Uterus (tissue), 2 donors: Measurements from ENCODE around the gene RBBP8.

Experiments
- POLR2A ChIP-seq, 2 donors: fragments of 450-650 bp; IDR thresholded peaks; one replicate each; pipeline ENCODE4 v1.6.1; 2016; ENCODE audit warnings: antibody characterized with exemption in 2 of 2, mild to moderate bottlenecking in 1 of 2, moderate library complexity in 1 of 2
- TF ChIP-seq, protein P1 (sequence below), 4 experiments: fragments of 200-600 bp in 2 of 4; fragments of 450-650 bp in 2 of 4; sonication (generic) in 2 of 4; IDR thresholded peaks; one replicate each; pipeline ENCODE4 v1.5.1; 2016 to 2019; ENCODE audit warnings: antibody characterized with exemption in 4 of 4, mild to moderate bottlenecking in 2 of 4, moderate library complexity in 1 of 4

DNA sequence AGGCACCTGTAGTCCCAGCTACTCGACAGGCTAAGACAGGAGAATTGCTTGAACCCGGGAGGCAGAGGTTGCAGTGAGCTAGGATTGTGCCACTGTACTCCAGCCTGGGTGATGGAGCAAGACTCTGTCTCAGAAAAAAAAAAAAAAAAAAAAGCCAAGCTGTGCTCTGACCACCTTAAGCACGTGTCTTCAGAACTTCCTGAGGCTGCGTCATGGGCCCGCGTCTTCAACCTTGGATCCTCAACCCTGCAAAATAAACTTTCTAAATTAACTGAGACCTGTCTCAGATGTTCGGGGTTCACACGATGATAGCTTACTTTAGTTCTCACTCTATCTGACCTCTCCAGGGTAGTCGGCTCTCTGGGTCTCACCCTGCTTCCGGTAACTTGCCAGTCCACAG, 136.4 kb downstream of the RBBP8 start:
- TF ChIP-seq, protein P1, sequence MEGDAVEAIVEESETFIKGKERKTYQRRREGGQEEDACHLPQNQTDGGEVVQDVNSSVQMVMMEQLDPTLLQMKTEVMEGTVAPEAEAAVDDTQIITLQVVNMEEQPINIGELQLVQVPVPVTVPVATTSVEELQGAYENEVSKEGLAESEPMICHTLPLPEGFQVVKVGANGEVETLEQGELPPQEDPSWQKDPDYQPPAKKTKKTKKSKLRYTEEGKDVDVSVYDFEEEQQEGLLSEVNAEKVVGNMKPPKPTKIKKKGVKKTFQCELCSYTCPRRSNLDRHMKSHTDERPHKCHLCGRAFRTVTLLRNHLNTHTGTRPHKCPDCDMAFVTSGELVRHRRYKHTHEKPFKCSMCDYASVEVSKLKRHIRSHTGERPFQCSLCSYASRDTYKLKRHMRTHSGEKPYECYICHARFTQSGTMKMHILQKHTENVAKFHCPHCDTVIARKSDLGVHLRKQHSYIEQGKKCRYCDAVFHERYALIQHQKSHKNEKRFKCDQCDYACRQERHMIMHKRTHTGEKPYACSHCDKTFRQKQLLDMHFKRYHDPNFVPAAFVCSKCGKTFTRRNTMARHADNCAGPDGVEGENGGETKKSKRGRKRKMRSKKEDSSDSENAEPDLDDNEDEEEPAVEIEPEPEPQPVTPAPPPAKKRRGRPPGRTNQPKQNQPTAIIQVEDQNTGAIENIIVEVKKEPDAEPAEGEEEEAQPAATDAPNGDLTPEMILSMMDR (IDR thresholded peaks at IDR 0.05): no peak
- no peak for TF ChIP-seq POLR2A (IDR thresholded peaks at IDR 0.05)
